ENCODE measurements around the gene MYO15B.
A peak's percentile ranks its signal among the peaks of the same experiment; 100 is the strongest.

MYO15B gene

DNA sequence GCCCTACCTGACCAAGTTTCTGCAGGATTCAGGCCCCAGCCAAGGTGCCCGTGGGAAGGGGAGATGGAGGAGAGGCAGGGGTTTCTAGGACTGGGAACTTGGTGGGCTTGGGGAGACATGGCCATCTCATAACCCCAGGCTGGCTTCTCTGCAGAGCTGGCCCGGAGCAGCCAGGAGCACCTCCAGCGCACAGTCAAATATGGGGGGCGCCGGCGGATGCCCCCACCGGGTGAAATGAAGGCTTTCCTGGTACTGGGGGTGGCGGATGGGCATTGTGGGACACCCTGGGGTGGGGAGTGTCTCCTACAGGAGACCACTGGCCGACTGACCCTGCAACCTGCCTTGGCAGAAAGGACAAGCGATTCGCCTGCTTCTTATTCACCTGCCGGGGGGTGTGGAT lies 36.4 kb downstream of the MYO15B start:
- Histone ChIP-seq H3K27ac (ENCODE audit: low read depth, low read length, poor library complexity, severe bottlenecking) (no peak overlapping the region), H3K9me2 (ENCODE audit: low read depth, low read length) (no peaks in the 10 kb centered on the region), H3K4me2 (ENCODE audit: low read length) (no peak overlapping the region), H3K4me3 (ENCODE audit: low read depth, low read length, poor library complexity, severe bottlenecking) (no peak overlapping the region), H4K20me1 (ENCODE audit: insufficient read depth, low read length) (no peaks in the 10 kb centered on the region), H3K9me3 (ENCODE audit: low read length) (no peaks in the 10 kb centered on the region), H3K36me3 (ENCODE audit: insufficient read depth, low read length) (no peaks in the 10 kb centered on the region), H3K4me1 (ENCODE audit: insufficient read depth, low read length, severe bottlenecking) (no peaks in the 10 kb centered on the region), H2AFZ (ENCODE audit: low read length) (no peak overlapping the region), H3F3A (ENCODE audit: insufficient read depth, low read length) (no peaks in the 10 kb centered on the region), H3K27me3 (ENCODE audit: insufficient read depth, low read length) (peaks cover 5% of the 10 kb centered on the region; the same call in 1 of the 2 replicates), H3K79me2 (ENCODE audit: insufficient read depth, low read length) (no peaks in the 10 kb centered on the region), H3K9ac (ENCODE audit: low read length) (no peak overlapping the region)
- TF ChIP-seq CTCF (IDR thresholded peaks at IDR 0.05; ENCODE audit: low read length) (no peak), EZH2 (IDR thresholded peaks at IDR 0.05; ENCODE audit: borderline replicate concordance, low read length) (no peak)

DNA sequence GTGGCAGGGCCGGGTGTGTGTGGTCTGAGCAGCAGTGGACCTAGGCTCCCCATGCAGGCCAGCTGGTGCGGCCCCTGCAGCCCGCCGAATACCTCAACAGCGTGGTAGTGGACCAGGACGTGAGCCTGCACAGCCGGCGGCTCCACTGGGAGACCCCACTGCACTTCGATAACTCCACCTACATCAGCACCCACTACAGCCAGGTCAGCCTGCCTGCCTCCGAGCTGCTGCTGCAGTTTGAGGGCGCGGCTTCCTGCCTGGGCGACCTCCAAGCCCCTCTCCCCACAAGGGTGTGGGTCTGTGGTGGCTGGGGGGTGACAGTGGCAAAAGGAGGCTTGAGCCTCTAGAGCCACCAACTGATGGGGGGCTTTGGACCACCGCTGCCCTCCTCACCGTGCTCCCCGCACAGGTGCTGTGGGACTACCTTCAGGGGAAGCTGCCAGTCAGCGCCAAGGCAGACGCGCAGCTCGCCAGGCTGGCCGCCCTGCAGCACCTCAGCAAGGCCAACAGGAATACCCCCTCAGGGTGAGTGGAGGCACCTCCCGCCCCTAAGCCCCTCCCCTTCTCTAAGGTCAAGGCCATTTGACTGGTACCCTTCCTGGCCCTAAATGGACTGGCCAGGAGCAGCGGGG lies 37.2 kb downstream of the MYO15B start:
- no peaks in the 10 kb centered on the region for H3K36me3 ChIP-seq (ENCODE audit: insufficient read depth, low read length)
- no peaks in the 10 kb centered on the region for H3K79me2 ChIP-seq (ENCODE audit: insufficient read depth, low read length)
- H3K4me1 ChIP-seq (ENCODE audit: insufficient read depth, low read length, severe bottlenecking): no peaks in the 10 kb centered on the region
- TF ChIP-seq CTCF (IDR thresholded peaks at IDR 0.05; ENCODE audit: low read length) (no peak), EZH2 (IDR thresholded peaks at IDR 0.05; ENCODE audit: borderline replicate concordance, low read length) (no peak)
- H3K9me2 ChIP-seq (ENCODE audit: low read depth, low read length): no peaks in the 10 kb centered on the region
- H3K27ac ChIP-seq (ENCODE audit: low read depth, low read length, poor library complexity, severe bottlenecking): no peak overlapping the region
- no peaks in the 10 kb centered on the region for H4K20me1 ChIP-seq (ENCODE audit: insufficient read depth, low read length)
- no peak overlapping the region for H2AFZ ChIP-seq (ENCODE audit: low read length)
- H3K27me3 ChIP-seq (ENCODE audit: insufficient read depth, low read length): peaks cover 5% of the 10 kb centered on the region; the same call in 1 of the 2 replicates
- H3K4me3 ChIP-seq (ENCODE audit: low read depth, low read length, poor library complexity, severe bottlenecking): no peak overlapping the region
- no peaks in the 10 kb centered on the region for H3K9me3 ChIP-seq (ENCODE audit: low read length)
- H3F3A ChIP-seq (ENCODE audit: insufficient read depth, low read length): no peaks in the 10 kb centered on the region
- no peak overlapping the region for H3K9ac ChIP-seq (ENCODE audit: low read length)
- no peak overlapping the region for H3K4me2 ChIP-seq (ENCODE audit: low read length)

- H3K27ac ChIP-seq (ENCODE audit: low read depth, low read length, poor library complexity, severe bottlenecking): no peak overlapping the region
- H3K27me3 ChIP-seq (ENCODE audit: insufficient read depth, low read length): peaks cover 5% of the 10 kb centered on the region; the same call in 1 of the 2 replicates
- no peaks in the 10 kb centered on the region for H3F3A ChIP-seq (ENCODE audit: insufficient read depth, low read length)
- no peak overlapping the region for H3K4me3 ChIP-seq (ENCODE audit: low read depth, low read length, poor library complexity, severe bottlenecking)
- H3K4me2 ChIP-seq (ENCODE audit: low read length): no peak overlapping the region
- no peak for TF ChIP-seq EZH2 (IDR thresholded peaks at IDR 0.05; ENCODE audit: borderline replicate concordance, low read length)
- TF ChIP-seq CTCF (IDR thresholded peaks at IDR 0.05; ENCODE audit: low read length): peak; percentile 80
- no peaks in the 10 kb centered on the region for H3K9me2 ChIP-seq (ENCODE audit: low read depth, low read length)
- H3K9me3 ChIP-seq (ENCODE audit: low read length): no peaks in the 10 kb centered on the region
- H4K20me1 ChIP-seq (ENCODE audit: insufficient read depth, low read length): no peaks in the 10 kb centered on the region
- H3K4me1 ChIP-seq (ENCODE audit: insufficient read depth, low read length, severe bottlenecking): no peaks in the 10 kb centered on the region
- H2AFZ ChIP-seq (ENCODE audit: low read length): no peak overlapping the region
- peaks cover 7% of the 10 kb centered on the region; the same call in 1 of the 2 replicates for H3K36me3 ChIP-seq (ENCODE audit: insufficient read depth, low read length)
- H3K9ac ChIP-seq (ENCODE audit: low read length): no peak overlapping the region
- H3K79me2 ChIP-seq (ENCODE audit: insufficient read depth, low read length): no peaks in the 10 kb centered on the region
These were observed 38.4 kb downstream of the MYO15B start for GRCh38 chr17:75625813-75626486.
